ENCODE measurements around the gene ZNF460. TPM values are rescaled to one million over a fixed set of nuclear protein-coding genes. Genes with fewer than 3 reads are reported as not detected.

Gene ZNF460
- total and polyA plus RNA-seq, 10 of the 15 experiments (the other 5 are each of a cell fraction or from before 2014, with no cell fraction given) = 0.15 to 43.0 (median 8.7) TPM

GRCh38 chr19:57233207-57233606, 47.1 kb upstream of the ZNF460 start:
- CTCF ChIA-PET = no interaction called here
- no TSS peak for BruUV-seq (replicated peaks)
- in situ Hi-C loops (cut with MboI) (no loop called here), intact Hi-C loops (cut with micrococcal nuclease; ENCODE audit: unreplicated experiment) (no loop called here)
- H3K4me3 ChIP-seq = no peak overlapping the region
- no peak overlapping the region for H3K27ac ChIP-seq (ENCODE audit: control insufficient read depth, insufficient read depth)
- no peaks in the 10 kb centered on the region for H3K4me1 ChIP-seq (ENCODE audit: control insufficient read depth, insufficient read depth, low read length)
- SMC1A ChIA-PET (ENCODE audit: uncharacterized antibody, unreplicated experiment) = no interaction called here
- no peaks in the 10 kb centered on the region for H3K79me2 ChIP-seq (ENCODE audit: control insufficient read depth, insufficient read depth, low read length)
- no peak overlapping the region for H2AFZ ChIP-seq (ENCODE audit: control insufficient read depth, low read depth, low read length)
- H3K36me3 ChIP-seq (ENCODE audit: control insufficient read depth in 2 of 2, insufficient read depth in 2 of 2, low read length in 1 of 2) = no peaks in the 10 kb centered on the region
- no peaks in the 10 kb centered on the region for H3K27me3 ChIP-seq (replicated peaks in 1 of 2; ENCODE audit: control insufficient read depth in 2 of 2, insufficient read depth in 2 of 2, low read length in 1 of 2)
- ATAC-seq = no peak
- TF ChIP-seq RUNX3 (IDR thresholded peaks at IDR 0.05; ENCODE audit: low read length) (peak; percentile 74), NFXL1 (IDR thresholded peaks at IDR 0.05; ENCODE audit: borderline replicate concordance) (no peak), SMARCA5 (IDR thresholded peaks at IDR 0.05) (no peak), CUX1 (IDR thresholded peaks at IDR 0.05; ENCODE audit: insufficient replicate concordance, low read depth, low read length) (no peak), CEBPZ (IDR thresholded peaks at IDR 0.05; ENCODE audit: low read depth, low read length) (no peak)
- WGBS (ENCODE audit: insufficient coverage, insufficient replicate concordance, low lambda C conversion rate, missing lambda C conversion rate) = 56% methylated on average over 1 of the region's 1 CpG
- H4K20me1 ChIP-seq (ENCODE audit: control insufficient read depth, insufficient read depth) = no peaks in the 10 kb centered on the region
- RAD21 ChIA-PET (ENCODE audit: unreplicated experiment) = no interaction called here
- no peaks in the 10 kb centered on the region for H3K9me3 ChIP-seq (replicated peaks; ENCODE audit: control insufficient read depth, insufficient read depth, low read length)
- H3K9ac ChIP-seq (ENCODE audit: control insufficient read depth, insufficient read depth, low read length) = no peak overlapping the region
- no peak for FAIRE-seq
- no peak overlapping the region for H3K4me2 ChIP-seq (ENCODE audit: control insufficient read depth, insufficient read depth)
- DNase-seq (ENCODE audit: low read depth, low spot score) = no peak
- POLR2A ChIA-PET = no interaction called here
